Astrocyte of the cerebellum (primary cell): ENCODE results near the gene RARRES2.

ENCODE experiments used
- DNase-seq: peaks from one replicate; pipeline ENCODE4 v3.0.0-alpha.2; 2011; ENCODE audit warnings: low read depth
- H3K4me3 ChIP-seq: 2 replicates; pipeline ENCODE4 v1.5.1; 2011; ENCODE audit warnings: mild to moderate bottlenecking, low read depth, low read length, moderate library complexity
- CTCF ChIP-seq: IDR thresholded peaks from 2 replicates; pipeline ENCODE4 v1.5.1; 2012; ENCODE audit warnings: low read length, low read depth, moderate library complexity, mild to moderate bottlenecking; ENCODE audit errors: missing control alignments
- in situ Hi-C: cut with HindIII; loops from 2 replicates; pipeline ENCODE4 v1.10.0; 2017; ENCODE audit warnings: low sequenced_read_pairs

RARRES2 gene

DNA sequence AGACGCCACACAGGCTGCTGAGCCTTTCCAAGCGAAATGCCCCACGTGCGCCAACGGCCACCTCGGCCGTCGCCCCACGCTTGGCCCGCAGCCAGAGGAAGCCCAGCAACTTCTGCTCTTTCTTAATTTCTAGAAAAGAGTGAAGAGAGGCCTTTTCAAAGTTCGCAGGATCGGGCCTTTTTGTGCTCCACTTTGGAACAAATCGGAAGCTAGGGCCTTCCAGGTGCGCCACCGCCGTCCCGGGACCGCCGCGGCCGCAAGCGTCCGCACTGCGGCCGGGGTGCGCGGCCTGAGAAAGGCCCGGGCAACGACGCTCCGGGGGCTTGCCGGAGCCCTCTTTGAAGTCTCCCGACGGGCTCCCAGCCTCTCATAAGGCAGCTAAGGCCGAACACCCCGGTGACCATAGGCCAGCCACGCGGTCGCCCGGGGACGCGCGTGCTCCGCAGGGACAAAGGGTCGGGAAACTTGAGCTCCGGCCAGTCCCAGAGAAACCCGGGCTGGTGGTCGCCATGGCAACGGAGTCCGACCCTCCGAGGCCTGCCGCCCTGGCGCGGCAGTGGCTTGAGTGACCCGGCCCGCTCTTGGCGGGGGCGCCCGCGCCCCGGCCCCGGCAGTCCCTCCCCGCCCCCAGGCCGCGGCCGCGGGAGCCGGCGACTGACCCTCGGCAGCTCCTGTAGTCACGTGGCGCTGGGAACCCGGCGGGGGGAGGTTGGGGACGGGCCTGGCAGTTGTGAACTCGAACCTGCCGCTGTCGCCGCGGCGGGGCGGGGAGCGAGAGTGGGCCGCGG lies 26.9 kb upstream of the RARRES2 start, which contains the start of gene REPIN1:
Gene REPIN1 (plus strand): TSS at position 727 of the 788 bp plus-strand sequence. CDS start 890 bp downstream, outside the sequence.
- in situ Hi-C loops = no loop called here
- DNase-seq = no peak
- no peak for TF ChIP-seq CTCF
- H3K4me3 ChIP-seq = peak within 1 kb of the TSS; percentile 72

DNA sequence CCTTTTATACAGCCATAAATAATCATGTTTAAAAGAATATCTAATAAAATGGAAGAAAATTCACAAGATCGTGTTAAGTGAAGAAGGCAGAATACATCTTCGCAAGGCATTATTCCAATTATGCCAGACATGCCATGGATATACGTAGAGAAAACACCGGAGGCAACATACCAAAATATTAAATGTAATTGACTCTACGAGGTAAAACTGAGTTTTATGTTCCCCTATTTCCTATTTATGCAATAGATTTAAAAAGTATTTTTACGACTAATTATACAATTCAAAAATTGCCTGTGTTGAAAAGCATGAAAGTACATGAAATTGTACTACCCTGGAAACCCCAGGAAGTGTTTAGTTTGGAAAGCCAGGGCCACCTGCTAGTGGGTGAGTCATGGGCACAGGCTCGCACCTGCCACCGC lies 26.3 kb upstream of the RARRES2 start:
- peak; percentile 48 for DNase-seq
- peak overlapping the region; percentile 72 for H3K4me3 ChIP-seq
- in situ Hi-C loops = no loop called here
- no peak for TF ChIP-seq CTCF

- no peak for TF ChIP-seq CTCF
- in situ Hi-C loops = no loop called here
- no peak for DNase-seq
- no peak overlapping the region for H3K4me3 ChIP-seq
Observed at GRCh38 chr7:150365673-150366398, 24.4 kb upstream of the RARRES2 start.

DNA sequence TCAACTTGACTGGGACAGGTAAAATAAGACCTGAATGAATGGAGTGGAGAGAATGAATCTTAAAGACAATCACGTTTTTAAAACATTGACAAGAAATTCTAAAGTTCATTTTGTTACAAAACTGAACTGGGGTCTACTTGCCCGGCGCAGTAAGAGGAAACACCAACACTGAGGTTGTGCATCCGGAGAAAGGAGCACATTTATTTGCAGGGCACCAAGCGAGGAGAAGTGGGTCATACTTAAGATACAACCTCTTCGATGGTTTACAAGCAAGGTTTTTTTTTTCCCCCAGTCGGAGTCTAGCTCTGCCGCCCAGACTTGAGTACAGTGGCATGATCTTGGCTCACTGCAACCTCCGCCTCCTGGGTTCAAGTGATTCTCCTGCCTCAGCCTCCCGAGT lies 23.8 kb upstream of the RARRES2 start:
- in situ Hi-C loops = no loop called here
- no peak for TF ChIP-seq CTCF
- no peak overlapping the region for H3K4me3 ChIP-seq
- no peak for DNase-seq

- no peak overlapping the region for H3K4me3 ChIP-seq
- no peak for TF ChIP-seq CTCF
- in situ Hi-C loops = no loop called here
- no peak for DNase-seq
Observed at GRCh38 chr7:150363872-150364271, 22.4 kb upstream of the RARRES2 start.

DNA sequence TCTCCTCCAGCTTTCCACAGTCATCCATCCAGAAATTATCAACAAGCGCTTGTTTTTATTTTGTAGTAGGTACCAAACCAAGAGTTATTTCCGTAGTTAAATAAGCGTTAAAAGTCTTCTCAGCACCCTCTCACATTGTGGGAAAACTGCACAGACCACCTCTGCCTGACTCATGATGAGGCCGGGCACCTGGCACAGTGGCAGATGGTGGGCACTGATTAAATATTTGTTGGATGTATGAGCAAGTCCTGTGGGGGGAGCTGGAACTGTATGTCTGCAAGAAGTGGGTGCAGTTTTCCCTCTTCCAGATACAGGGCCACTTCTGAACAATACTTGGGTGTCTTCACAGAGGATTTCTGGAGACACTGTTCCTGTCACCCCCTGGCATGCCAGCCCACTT lies 21.9 kb upstream of the RARRES2 start:
- in situ Hi-C loops = no loop called here

More for the DNA sequence above, 21.9 kb upstream of the RARRES2 start:
- no peak for TF ChIP-seq CTCF
- H3K4me3 ChIP-seq = no peak overlapping the region
- DNase-seq = no peak
